HCT116 (cell line): Measurements from ENCODE around the gene SPRED3. TPM values are rescaled to one million over a fixed set of nuclear protein-coding genes. Genes with fewer than 3 reads are reported as not detected.

Experiments
- ATAC-seq: fragments of 200-7000 bp; cut with Tn5 transposase; 2 replicates; pipeline ENCODE4 v1.9.1; 2020; ENCODE audit warnings: mild to moderate bottlenecking, moderate library complexity
- BruUV-seq: library from RNA; stranded (reverse); fragments of 400-500 nt; replicated peaks from 2 replicates; lab custom pipeline; 2021; lab: Mats Ljungman, UMichigan
- CTCF ChIA-PET: fragments of 300-600 bp; sonication (Branson Sonifier 250); formaldehyde crosslinking; loops from one replicate; lab custom pipeline; 2021; ENCODE audit warnings: antibody characterized with exemption; lab: Charles Lee
- POLR2A ChIA-PET: fragments of 300-600, 350-600 bp; sonication (Branson Sonifier 250); formaldehyde crosslinking; loops from one replicate; lab custom pipeline; 2021; ENCODE audit warnings: antibody characterized with exemption; lab: Charles Lee
- RAD21 ChIA-PET, 2 experiments: fragments of 300-600 bp; sonication (Branson Sonifier 250); formaldehyde crosslinking; loops; one replicate each; lab custom pipeline; 2023; ENCODE audit warnings: low total read pairs in 2 of 2; ENCODE audit not compliant: uncharacterized antibody in 2 of 2, unreplicated experiment in 2 of 2, low non-redundant PET in 1 of 2; lab: Charles Lee
- DNase-seq: peaks from one replicate; pipeline ENCODE4 v3.0.0-alpha.2; 2010; ENCODE audit warnings: low read depth, low spot score
- H2AFZ ChIP-seq: fragments of 200-600 bp; shearing (Covaris generic), sonication (generic); 2 replicates; pipeline ENCODE4 v1.6.1; 2017; ENCODE audit warnings: low read depth, mixed run types, mixed read lengths, antibody characterized with exemption, low read length; ENCODE audit not compliant: poor library complexity, severe bottlenecking
- H3K27ac ChIP-seq: 2 replicates; pipeline ENCODE4 v1.5.1; 2012; ENCODE audit warnings: low read depth, low read length
- H3K27me3 ChIP-seq: fragments of 200-600 bp; sonication (generic); 2 replicates; pipeline ENCODE4 v1.6.1; 2016; ENCODE audit warnings: mixed run types, low read length, mixed read lengths; ENCODE audit not compliant: insufficient read depth
- H3K36me3 ChIP-seq, 2 experiments: fragments of 200-500 bp in 1 of 2; fragments of 200-600 bp in 1 of 2; sonication (Bioruptor generic) in 1 of 2; sonication (generic) in 1 of 2; 2 replicates each; pipeline versions ENCODE4 v1.5.1 to v1.6.1; 2014 to 2016; ENCODE audit warnings: low read length in 2 of 2, inconsistent platforms in 1 of 2, mixed read lengths in 1 of 2, mixed run types in 1 of 2; ENCODE audit not compliant: insufficient read depth in 2 of 2, control insufficient read depth in 1 of 2
- H3K4me1 ChIP-seq, 2 experiments: fragments of 200-600 bp in 1 of 2; sonication (generic) in 1 of 2; 2 replicates each; pipeline versions ENCODE4 v1.5.1 to v1.6.1; 2012 to 2017; ENCODE audit warnings: low read length in 2 of 2, inconsistent platforms in 1 of 2, mild to moderate bottlenecking in 1 of 2, mixed read lengths in 1 of 2, mixed run types in 1 of 2, moderate library complexity in 1 of 2; ENCODE audit not compliant: insufficient read depth in 2 of 2, control insufficient read depth in 1 of 2
- H3K4me2 ChIP-seq: fragments of 200-600 bp; sonication (generic); 2 replicates; pipeline ENCODE4 v1.6.1; 2017; ENCODE audit warnings: mixed run types, low read length, mixed read lengths
- H3K4me3 ChIP-seq, 2 experiments: fragments of 200-600 bp in 1 of 2; sonication (generic) in 1 of 2; replicated peaks in 1 of 2; 2 replicates each; pipeline ENCODE4 v1.5.1; 2011 to 2016; ENCODE audit warnings: low read length in 2 of 2, control low read depth in 1 of 2, low read depth in 1 of 2, mild to moderate bottlenecking in 1 of 2, mixed read lengths in 1 of 2, mixed run types in 1 of 2
- H3K79me2 ChIP-seq: fragments of 200-600 bp; sonication (generic); 2 replicates; pipeline ENCODE4 v1.6.1; 2017; ENCODE audit warnings: mild to moderate bottlenecking, mixed run types, low read length, moderate library complexity, mixed read lengths; ENCODE audit not compliant: insufficient read depth
- H3K9ac ChIP-seq: fragments of 200-600 bp; sonication (generic); 2 replicates; pipeline ENCODE4 v1.6.1; 2016; ENCODE audit warnings: low read length, mixed read lengths
- H3K9me2 ChIP-seq: fragments of 200-600 bp; sonication (generic), shearing (Covaris generic); 2 replicates; pipeline ENCODE4 v1.6.1; 2017; ENCODE audit warnings: mixed run types, mild to moderate bottlenecking, moderate library complexity; ENCODE audit not compliant: insufficient read depth
- H3K9me3 ChIP-seq, 2 experiments: fragments of 200-500 bp in 1 of 2; fragments of 200-600 bp in 1 of 2; sonication (Bioruptor generic) in 1 of 2; sonication (generic) in 1 of 2; 2 replicates each; pipeline ENCODE4 v1.6.1; 2014 to 2017; ENCODE audit warnings: low read length in 2 of 2, mixed read lengths in 2 of 2, inconsistent platforms in 1 of 2, low read depth in 1 of 2, mild to moderate bottlenecking in 1 of 2, mixed run types in 1 of 2, moderate library complexity in 1 of 2; ENCODE audit not compliant: control insufficient read depth in 1 of 2, insufficient read depth in 1 of 2
- H4K20me1 ChIP-seq: fragments of 200-600 bp; sonication (generic), shearing (Covaris generic); 2 replicates; pipeline ENCODE4 v1.6.1; 2017; ENCODE audit warnings: mixed run types, mild to moderate bottlenecking, moderate library complexity; ENCODE audit not compliant: insufficient read depth
- ATF3 ChIP-seq: IDR thresholded peaks from 2 replicates; pipeline ENCODE4 v1.6.1; 2012
- CBX3 ChIP-seq: IDR thresholded peaks from 2 replicates; pipeline ENCODE4 v1.6.1; 2012; ENCODE audit warnings: low read depth
- ELF1 ChIP-seq: IDR thresholded peaks from 2 replicates; pipeline ENCODE4 v1.6.1; 2012; ENCODE audit warnings: low read depth, borderline replicate concordance
- FOSL1 ChIP-seq: IDR thresholded peaks from 2 replicates; pipeline ENCODE4 v1.6.1; 2012; ENCODE audit warnings: low read depth
- MAX ChIP-seq: IDR thresholded peaks from 2 replicates; pipeline ENCODE4 v1.6.1; 2012
- POLR2A ChIP-seq: IDR thresholded peaks from 2 replicates; pipeline ENCODE4 v1.7.0; 2011; ENCODE audit warnings: borderline replicate concordance; ENCODE audit not compliant: insufficient read depth, insufficient read length; ENCODE audit errors: extremely low read depth
- POLR2AphosphoS5 ChIP-seq: IDR thresholded peaks from 2 replicates; pipeline ENCODE4 v1.6.1; 2011; ENCODE audit warnings: mild to moderate bottlenecking, low read depth, low read length, moderate library complexity
- RAD21 ChIP-seq: IDR thresholded peaks from 2 replicates; pipeline ENCODE4 v1.6.1; 2012; ENCODE audit warnings: low read depth, mild to moderate bottlenecking
- REST ChIP-seq: IDR thresholded peaks from 2 replicates; pipeline ENCODE4 v1.6.1; 2012; ENCODE audit warnings: low read depth
- SIN3A ChIP-seq: IDR thresholded peaks from 2 replicates; pipeline ENCODE4 v1.6.1; 2012; ENCODE audit warnings: low read depth
- SP1 ChIP-seq: IDR thresholded peaks from 2 replicates; pipeline ENCODE4 v1.6.1; 2012; ENCODE audit warnings: low read depth
- ZNF274 ChIP-seq: fragments of 200-500 bp; sonication (Bioruptor generic); IDR thresholded peaks from 2 replicates; pipeline ENCODE4 v1.6.1; 2014; ENCODE audit warnings: mild to moderate bottlenecking, low read depth, low read length, inconsistent platforms
- intact Hi-C: fragments of 100-400 bp; cut with micrococcal nuclease; formaldehyde crosslinking; loops from 2 replicates; pipeline ENCODE4 v1.10.0; 2022
- total RNA-seq: library from RNA; stranded (reverse); gene quantifications from one replicate; pipeline ENCODE4 v1.2.1, GENCODE V29; 2021; ENCODE audit not compliant: unreplicated experiment

The SPRED3 gene
- total RNA-seq, 1 experiment from 2014 or later = 3.4 TPM

GRCh38 chr19:38399537-38399936, 11.0 kb downstream of the SPRED3 start:
- no peak overlapping the region for H3K4me2 ChIP-seq
- H3K4me3 ChIP-seq = no peak overlapping the region
- no peaks in the 10 kb centered on the region for H3K9me2 ChIP-seq
- no peak overlapping the region for H2AFZ ChIP-seq
- H3K27ac ChIP-seq = no peak overlapping the region
- no TSS peak for BruUV-seq
- POLR2A ChIA-PET = interaction anchor here (0.8 to 1.4 kb wide), 2 partner anchors 11 to 12 kb away, joined by 4 to 5 read pairs; partner anchors contain the start of gene GGN
- no peaks in the 10 kb centered on the region for H3K27me3 ChIP-seq
- H3K36me3 ChIP-seq = no peaks in the 10 kb centered on the region; a peak in 1 of 4 replicates
- H4K20me1 ChIP-seq = no peaks in the 10 kb centered on the region
- DNase-seq (no peak), ATAC-seq (no peak)
- peaks cover 9% of the 10 kb centered on the region; the same call in 1 of the 2 replicates for H3K79me2 ChIP-seq
- peaks cover 8 to 17% of the 10 kb centered on the region in 2 experiments; a peak in 3 of 4 replicates for H3K4me1 ChIP-seq
- no peak overlapping the region for H3K9ac ChIP-seq
- RAD21 ChIA-PET = no interaction called here
- no peak for TF ChIP-seq ATF3
- TF ChIP-seq SP1 = no peak
- no peak for TF ChIP-seq ZNF274
- no peak for TF ChIP-seq POLR2A
- no peak for TF ChIP-seq SIN3A
- no peak for TF ChIP-seq FOSL1
- CTCF ChIA-PET = no interaction called here
- H3K9me3 ChIP-seq = no peaks in the 10 kb centered on the region
- intact Hi-C loops = no loop called here

GRCh38 chr19:38400361-38400760, 11.9 kb downstream of the SPRED3 start:
- Histone ChIP-seq H3K36me3 (peaks cover under 1 to 2% of the 10 kb centered on the region in 2 experiments; a peak in 1 of 4 replicates), H2AFZ (no peak overlapping the region), H3K4me1 (peaks cover 8 to 17% of the 10 kb centered on the region in 2 experiments; a peak in 3 of 4 replicates), H3K9me3 (no peaks in the 10 kb centered on the region), H3K9me2 (no peaks in the 10 kb centered on the region), H3K9ac (no peak overlapping the region), H4K20me1 (no peaks in the 10 kb centered on the region), H3K4me2 (no peak overlapping the region), H3K79me2 (peaks cover 9% of the 10 kb centered on the region; the same call in 1 of the 2 replicates), H3K4me3 (no peak overlapping the region), H3K27me3 (no peaks in the 10 kb centered on the region), H3K27ac (no peak overlapping the region)
- CTCF ChIA-PET = no interaction called here
- POLR2A ChIA-PET = interaction anchor here (0.8 to 1.4 kb wide), 2 partner anchors 10 to 13 kb away, joined by 4 to 5 read pairs; partner anchors contain the start of gene GGN
- RAD21 ChIA-PET = no interaction called here
- no TSS peak for BruUV-seq
- TF ChIP-seq CBX3 (no peak), MAX (no peak), REST (no peak), POLR2AphosphoS5 (no peak), ELF1 (no peak), RAD21 (no peak), SP1 (no peak), FOSL1 (no peak)
- ATAC-seq = no peak
- intact Hi-C loops = loop anchor here (5.0 to 10.0 kb wide), 2 partner anchors 114 to 168 kb away; no protein-coding TSS in a partner anchor
- DNase-seq = no peak
